GM19193 (cell line): Measurements from ENCODE around the gene PTPRU.

Experiments
- POLR2A ChIP-seq: IDR thresholded peaks from 4 replicates; pipeline ENCODE4 v1.6.1; 2011; ENCODE audit not compliant: insufficient read depth, insufficient read length; ENCODE audit errors: extremely low read depth

PTPRU gene

DNA sequence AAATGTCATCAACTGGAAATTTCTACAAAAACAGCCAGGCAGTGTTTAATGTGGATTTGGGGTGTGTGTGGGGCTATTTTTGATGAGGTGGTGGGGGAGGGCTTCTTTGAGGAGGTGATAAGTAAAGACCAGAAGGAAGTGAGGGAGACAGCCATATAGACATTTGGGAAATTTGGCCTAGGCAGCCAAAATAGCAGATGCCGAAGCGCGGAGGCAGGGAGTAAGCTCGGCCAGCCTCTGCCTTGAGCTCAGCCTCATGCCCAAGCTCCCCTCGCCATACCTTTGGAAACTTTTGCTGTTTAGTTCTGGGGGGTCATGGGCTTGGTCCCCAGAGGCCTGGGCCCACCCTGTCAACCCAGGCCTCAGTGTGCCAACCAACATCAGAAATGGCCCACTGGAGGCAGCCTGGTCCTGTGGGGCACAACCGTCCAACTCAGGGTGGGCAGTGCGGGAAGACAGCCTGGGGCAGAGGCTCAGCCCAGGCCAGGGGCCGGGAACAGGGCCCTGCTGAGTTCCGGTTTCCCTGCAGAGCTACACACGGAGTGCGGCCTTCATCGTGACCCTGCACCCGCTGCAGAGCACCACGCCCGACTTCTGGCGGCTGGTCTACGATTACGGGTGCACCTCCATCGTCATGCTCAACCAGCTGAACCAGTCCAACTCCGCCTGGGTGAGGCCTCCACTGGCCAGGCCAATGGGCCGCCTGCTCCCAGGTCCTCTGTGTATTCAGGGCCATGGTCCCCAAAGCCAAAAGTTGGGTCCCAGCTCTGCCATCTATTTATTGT, 84.0 kb downstream of the PTPRU start:
- no peak for TF ChIP-seq POLR2A

DNA sequence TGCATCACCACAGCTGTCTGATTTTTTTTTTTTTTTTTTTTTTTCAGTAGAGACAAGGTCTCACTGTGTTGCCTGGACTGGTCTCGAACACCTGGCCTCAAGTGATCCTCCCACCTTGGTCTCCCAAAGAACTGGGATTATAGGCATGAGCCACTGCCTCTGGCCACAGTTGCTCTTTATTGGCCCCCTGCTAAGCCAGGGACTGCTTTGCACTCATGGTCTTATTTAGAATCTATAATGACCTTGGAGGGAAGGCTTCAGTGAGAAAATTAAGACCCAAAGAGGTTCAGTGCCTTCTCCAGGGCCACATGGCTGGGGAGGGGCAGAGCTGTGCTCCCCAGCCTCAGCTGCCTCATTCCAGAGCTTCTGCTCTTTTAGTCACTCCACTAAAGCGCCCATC, 84.9 kb downstream of the PTPRU start:
- TF ChIP-seq POLR2A, result no peak

DNA sequence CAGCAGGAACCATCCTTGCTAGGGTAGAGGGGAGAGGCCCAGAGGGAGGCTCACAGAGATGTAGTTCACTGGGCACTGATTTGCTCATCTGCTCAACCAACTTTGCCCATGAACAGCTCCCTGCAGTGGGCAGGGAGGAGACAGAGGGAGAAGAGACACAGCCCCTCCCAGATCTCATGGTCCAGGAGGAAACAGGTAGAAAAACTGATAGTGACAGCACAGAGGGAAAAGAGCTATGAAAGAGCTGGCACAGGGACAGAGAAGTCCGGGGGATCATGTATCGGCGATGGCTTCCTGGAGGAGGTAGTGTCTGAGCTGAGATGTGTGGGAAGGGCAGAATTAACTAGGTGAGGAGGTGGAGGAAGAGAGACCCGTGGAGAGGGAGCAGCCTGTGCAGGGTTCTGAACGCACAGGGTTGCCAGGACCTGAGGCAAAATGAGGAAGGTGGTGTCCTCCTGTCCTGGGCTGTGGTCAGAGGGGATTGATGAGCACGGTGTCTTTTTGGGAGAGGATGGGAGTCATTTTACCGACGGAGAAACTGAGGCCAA, 85.9 kb downstream of the PTPRU start:
- TF ChIP-seq POLR2A, result no peak

DNA sequence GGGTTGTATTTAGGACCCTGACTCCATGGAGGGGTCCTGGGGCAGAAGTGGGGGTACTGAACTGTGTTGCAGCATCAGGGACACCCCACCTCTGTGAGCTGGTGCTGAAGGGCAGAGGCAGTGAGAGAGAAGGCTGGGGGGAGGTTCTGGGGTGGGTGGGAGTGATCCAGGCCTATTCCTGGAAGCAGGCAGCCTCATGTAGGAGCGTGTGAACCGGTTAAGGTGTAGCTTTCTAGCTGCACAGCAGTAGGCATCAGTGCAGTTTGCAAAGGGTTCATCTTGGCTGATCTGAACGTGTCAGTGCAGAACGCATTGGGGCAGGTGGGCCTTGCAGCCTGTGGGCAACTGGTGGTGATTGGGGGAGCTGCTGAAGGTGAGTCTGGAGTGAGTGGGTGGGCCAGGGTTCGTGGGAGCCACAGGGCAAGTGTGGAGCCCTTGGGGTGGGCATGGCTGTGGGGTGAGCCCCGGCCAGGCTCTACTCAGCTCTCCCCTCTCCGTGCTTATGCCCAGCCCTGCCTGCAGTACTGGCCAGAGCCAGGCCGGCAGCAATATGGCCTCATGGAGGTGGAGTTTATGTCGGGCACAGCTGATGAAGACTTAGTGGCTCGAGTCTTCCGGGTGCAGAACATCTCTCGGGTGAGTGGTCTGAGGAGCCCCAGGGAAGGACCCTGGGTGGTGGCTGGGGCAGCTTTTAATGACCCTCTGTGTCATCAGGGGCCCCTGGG, 86.7 kb downstream of the PTPRU start:
- no peak for TF ChIP-seq POLR2A

DNA sequence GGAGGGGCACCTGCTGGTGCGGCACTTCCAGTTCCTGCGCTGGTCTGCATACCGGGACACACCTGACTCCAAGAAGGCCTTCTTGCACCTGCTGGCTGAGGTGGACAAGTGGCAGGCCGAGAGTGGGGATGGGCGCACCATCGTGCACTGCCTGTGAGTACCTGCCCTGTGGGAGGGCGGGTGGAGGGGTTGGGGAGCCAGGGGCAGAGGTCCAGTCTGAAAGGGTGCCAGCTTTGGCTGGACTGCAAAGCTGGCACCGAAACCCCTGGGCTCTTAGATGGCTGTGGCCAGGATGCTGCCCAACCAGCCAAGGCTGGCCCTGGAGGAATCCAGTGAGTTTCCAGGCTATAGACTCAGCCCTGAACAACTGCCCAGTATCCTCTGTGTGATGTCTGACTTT, 87.3 kb downstream of the PTPRU start:
- TF ChIP-seq POLR2A, result no peak

DNA sequence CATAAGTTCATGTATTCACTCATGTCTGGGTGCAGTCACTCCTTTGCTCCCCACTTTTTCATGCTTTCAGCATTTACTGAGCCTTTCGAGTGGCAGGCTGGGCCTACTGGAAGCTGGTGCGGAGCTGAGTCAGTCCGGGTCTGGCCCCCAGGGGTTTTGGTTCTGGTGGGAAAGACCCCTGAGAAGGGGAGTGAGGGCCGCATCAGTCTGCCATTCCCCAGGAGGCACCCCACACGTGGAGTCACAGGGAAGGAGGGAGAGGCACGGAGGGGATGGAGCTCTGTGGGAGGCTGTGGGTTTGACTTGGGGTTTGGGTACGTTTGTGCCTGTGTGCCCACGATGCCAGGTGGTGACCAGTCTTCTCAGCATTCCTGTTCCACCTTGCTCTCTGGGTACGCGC, 87.9 kb downstream of the PTPRU start:
- TF ChIP-seq POLR2A, result no peak

DNA sequence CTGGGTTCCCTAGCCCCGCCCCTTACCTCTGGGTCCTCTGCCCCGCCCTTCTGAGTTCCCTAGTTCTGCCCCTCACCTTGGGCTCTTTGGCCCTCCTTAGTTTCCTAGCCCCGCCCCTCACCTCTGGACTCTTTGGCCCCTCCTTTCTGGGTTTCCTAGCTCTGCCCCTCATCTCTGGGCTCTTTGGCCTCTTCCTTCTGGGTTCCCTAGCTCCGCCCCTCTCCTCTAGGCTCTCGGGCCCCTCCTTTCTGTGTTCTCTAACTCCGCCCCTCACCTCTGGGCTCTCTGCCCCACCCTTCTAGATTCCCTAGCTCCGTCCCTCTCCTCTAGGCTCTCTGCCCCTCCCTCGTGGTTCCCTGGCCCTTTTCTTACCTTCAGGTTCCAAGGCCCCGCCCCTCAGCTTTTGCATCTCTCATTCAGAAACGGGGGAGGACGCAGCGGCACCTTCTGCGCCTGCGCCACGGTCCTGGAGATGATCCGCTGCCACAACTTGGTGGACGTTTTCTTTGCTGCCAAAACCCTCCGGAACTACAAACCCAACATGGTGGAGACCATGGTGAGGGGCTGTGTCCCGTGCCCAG, 88.5 kb downstream of the PTPRU start:
- no peak for TF ChIP-seq POLR2A

DNA sequence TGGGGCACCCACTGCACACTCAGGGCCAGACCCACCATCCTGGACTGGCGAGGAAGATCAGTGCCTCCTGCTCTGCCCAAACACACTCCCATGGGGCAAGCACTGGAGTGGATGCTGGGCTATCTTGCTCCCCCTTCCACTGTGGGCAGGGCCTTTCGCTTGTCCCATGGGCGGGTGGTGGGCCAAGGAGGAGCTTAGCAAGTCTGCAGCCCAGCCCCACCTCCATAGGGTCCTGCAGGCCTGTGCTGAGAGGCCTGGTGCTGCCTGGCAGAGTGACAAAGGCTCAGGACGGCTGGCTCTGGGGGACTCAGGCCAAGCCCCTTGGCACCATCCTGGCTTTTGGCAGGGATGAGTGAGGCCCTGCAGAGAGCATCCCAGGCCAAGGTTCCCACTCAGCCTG, 89.4 kb downstream of the PTPRU start:
- TF ChIP-seq POLR2A, result no peak

DNA sequence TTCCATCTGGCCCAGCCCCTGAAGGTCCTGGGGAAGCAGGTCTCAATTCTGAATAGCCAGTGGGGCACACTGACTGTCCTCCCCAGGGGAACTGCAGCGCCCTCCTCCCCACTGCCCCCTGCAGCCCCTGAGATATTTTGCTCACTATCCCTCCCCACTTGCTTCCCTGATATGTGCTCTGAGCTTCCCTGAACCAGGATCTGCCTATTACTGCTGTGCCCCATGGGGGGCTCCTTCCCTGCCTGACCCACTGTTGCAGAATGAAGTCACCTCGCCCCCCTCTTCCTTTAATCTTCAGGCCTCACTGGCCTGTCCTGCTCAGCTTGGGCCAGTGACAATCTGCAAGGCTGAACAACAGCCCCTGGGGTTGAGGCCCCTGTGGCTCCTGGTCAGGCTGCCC, 89.8 kb downstream of the PTPRU start:
- TF ChIP-seq POLR2A, result no peak

DNA sequence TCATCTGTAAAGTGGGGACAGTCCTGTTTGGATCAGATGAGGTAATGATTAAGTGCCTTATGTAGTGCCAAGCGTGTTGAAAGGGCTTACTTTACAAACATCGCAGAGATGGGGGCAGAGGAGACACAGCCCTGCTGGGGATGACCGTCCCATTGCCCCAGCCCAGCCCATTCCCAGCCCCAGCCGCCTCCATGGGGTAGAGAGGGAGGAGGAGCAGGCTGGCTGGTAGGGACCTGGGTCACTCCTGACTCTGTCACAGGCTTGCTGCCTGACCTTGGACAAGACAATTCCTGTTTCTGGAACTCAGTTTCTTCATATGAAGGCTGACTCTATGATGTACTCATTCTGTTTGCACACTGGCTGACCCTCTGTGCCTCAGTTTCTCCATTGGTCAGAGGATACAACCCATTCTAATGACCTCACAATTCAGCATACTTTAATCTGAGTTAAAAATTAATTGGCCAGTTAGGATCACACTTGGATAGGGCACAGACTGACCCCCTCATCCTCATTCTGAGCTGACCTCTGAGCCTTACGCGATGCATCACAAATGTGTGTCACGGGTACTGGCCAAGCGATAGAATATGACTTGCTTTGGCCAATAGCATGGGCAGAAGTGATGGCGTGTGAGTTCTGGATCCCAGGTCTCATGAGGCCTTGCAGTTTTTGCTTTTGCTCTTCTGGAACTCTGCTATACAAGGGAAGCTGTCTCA, 91.1 kb downstream of the PTPRU start:
- TF ChIP-seq POLR2A, result no peak

DNA sequence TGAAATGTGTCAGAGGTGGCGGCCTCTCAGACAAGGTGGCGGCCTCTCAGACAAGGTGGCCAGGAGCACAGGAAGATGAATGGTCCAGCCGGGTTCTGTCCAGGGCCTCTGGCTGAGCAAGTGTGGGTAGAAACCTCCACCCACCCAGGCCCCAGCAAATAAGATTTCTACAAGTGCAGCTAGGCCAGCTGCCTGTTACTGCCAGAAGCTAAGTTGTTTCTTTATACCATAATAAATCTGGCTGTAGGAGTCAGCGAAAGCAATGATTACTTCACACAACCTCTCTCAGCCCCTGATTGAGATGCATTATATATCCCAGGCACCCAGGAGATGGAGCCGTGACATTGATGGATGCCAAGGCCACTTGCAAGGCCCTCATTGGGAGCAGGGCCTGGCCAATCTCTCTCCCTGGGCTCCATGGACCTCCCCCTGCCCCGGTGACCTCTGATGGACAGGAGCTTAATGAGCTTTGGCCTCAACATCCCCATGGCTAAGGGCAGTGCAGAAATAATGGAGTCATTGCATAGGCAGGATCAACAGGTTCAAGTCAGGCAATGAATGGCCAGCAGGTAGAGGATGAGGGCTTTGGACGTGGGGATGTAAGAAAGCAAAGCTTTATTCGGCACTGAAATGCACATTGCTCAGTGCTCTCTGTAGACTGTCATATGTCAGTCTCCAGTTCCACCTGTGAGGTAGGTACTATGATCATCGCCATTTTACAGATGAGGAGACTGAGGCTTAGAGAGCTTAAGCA, 92.9 kb downstream of the PTPRU start:
- no peak for TF ChIP-seq POLR2A

DNA sequence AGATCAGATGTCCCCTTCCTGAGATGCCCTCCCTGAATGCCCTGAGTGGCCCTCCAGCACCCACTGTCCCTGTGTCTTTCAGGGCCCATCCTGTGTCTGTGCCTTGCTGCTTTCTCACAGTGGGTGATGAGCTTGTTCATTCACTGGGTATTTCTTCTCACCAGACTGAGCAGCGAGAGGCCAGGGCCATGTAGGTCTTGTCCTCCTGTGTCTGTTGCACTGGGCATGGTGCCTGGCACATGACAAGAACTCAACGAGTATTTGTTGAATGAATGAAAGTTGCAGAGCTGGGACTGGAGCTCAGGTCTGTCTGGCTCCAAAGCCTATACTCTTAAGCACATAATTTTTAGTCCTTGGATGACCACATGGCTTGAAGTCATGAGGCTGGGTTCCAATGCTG, 93.8 kb downstream of the PTPRU start:
- TF ChIP-seq POLR2A, result no peak

DNA sequence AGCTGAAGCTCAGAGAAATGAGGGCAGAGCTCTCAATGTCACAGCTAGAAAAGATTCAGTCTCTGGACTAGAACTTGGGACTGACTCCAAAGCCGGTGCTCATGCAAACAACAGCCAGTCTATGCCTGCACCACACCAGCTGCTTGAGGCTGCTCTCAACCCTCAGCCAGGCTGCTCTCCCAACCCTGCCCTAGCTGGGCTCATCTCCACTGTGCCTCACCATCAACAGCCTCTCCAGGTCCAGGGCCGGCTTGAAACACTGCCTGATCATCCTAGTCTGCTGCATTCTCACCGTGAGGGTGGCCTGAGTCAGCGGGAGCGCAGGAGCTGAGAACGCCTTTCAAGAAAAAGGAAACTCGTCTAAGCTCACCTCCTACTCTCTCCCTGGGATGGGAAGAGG, 94.5 kb downstream of the PTPRU start:
- TF ChIP-seq POLR2A, result no peak

DNA sequence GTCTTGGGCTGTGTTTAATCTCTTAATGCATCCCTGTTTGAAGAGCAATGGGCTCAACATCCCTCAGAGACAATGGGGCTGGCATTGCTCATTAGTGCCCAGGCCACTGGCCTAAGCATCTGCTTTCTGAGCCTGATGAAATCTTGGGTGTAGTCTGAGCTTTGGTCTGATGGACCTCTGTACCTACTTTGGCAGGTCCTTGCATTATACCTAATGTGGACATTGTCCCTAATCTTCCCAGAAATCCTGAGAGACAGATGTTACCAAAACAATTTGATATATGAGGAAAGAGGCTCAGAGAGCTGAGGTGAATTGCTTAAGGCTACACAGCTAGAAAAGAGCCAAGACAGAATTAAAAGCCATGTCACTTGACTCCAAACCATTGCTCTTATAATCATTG, 95.0 kb downstream of the PTPRU start:
- no peak for TF ChIP-seq POLR2A
